T-helper 1 cell treated with Interleukin-12 subunit alpha and Interleukin-12 subunit beta and Interleukin-4 antibody, amounts not matched to agents 30 ng/mL and 1 ng/mL, for 36 hours (primary cell): ENCODE data around the gene ESPNL. TPM values are rescaled to one million over a fixed set of nuclear protein-coding genes. Genes with fewer than 3 reads are reported as not detected.

ENCODE experiments used
- intact Hi-C: fragments of 100-400 bp; cut with micrococcal nuclease; formaldehyde crosslinking; loops from one replicate; pipeline ENCODE4 v1.15.1; 2024
- total RNA-seq: library from RNA; stranded (reverse); gene quantifications from 2 replicates; pipeline ENCODE4 v1.2.3, GENCODE V29; 2022

The ESPNL gene
- total RNA-seq, 1 donor from 2014 or later: 0.15 TPM

DNA sequence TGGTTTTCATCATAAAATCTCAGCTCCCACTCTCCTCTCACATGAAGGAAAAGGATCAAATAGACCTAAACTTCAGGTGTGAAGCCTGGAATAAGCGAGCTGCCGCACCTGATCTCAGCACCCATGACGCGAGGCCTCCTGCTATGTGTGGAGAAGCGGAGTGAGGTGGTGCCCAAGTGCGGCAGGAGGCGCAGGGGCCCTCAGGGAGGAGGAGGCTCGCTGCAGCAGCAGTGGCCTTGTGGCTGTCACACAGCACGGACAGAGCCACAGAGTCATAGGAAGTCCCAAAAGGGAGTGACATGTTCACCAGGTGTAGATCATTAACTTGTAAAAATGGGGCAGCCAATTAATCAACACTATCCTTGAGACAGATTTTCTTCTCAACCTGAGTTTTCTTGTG lies 30.3 kb upstream of the ESPNL start:
- intact Hi-C loops: no loop called here

DNA sequence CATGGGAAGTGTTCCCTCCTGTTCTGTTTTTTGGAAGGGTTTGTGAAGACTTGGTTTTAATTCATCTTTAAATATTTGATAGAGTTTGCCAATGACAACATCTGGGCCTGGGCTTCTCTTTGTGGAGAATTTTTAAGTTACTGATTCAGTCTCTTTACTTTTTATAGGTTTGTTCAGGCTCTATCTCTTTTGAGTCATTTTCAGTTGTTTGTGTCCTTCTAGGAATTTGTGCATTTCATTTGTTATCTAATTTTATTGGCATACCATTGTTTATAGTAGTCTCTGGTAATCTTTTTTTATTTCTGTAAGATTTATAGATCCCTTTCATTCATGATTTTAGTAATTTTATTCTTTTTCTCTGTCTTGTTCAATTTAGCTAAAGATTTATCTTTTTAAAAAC lies 24.7 kb upstream of the ESPNL start:
- intact Hi-C loops: no loop called here

DNA sequence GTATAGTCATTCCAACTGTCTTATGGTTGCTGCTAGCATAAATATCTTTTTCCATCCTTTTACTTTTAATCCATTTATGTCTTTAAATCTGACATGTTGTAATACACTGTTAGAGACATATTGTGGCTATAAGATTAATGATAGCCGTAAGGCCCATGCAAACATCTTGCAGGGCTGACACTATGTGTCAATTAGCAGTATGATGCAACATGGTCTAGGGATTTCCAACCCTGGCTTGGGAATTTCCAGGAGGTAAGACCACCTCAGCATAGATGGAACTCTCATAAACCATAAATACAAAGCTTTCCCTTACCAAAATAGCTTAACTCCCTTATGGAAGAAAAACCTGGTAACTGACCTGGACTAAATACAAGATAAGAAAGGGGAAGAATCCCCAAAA lies 22.8 kb upstream of the ESPNL start:
- intact Hi-C loops: no loop called here

DNA sequence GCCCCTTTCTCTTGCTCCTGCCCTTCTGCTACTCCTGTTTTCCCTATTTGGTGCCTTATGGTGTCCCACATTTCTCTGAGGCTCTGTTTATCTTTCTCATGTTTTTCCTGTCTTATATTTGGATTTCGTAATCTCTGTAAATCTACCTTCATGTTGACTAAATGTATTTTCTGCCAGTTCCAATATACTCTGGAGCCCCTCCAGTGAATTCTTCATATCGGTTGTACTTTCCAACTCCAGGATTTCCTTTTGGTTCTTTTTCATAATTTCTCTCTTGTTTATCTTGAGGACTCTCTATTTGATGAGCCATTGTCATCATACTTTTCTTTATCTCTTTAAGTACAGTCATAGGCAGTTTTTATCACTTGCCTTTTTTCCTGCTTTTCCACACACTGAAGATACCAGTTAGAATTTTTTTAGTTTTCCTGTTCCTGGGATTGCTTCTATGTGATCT lies 20.2 kb upstream of the ESPNL start:
- intact Hi-C loops: no loop called here

DNA sequence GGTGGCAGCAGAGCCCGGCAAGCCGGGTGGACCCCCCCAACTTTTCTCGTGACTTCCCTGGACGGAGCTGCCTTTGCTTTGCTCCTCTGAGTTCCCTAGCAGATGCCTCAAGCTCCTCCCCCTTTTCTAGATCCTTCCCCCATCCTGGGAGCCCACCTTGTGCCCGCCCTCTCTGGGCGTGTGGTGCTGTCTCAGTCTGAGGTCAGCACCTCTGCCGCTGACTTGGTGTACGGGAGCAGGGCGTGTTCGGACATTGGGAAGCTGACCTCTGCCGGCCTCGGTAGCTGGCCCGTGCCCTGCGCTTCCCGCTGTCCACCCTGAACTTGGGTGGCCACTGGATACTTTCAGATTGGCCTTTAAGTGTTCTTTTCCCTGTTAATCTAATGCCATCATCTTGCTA lies 19.6 kb upstream of the ESPNL start:
- intact Hi-C loops: no loop called here

DNA sequence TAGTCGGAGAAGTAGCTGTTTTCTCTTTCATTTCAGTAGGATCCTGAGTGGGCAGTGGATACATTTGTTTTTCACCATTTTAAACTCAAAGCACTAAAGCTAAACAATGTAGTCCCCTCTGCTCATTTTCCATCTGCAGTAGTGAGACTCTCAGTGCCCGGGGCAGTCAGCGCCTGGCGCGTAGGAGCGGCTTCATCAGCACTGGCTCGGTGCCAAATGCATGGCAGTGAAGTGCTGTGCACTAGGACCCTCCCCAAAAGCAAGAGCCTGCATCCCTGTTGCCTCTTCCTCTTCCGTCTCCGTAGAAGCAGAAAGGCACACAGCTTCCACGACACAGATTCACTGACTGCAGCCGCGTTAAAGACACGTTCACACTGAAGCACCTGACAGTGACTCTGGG lies 19.0 kb upstream of the ESPNL start:
- intact Hi-C loops: no loop called here

DNA sequence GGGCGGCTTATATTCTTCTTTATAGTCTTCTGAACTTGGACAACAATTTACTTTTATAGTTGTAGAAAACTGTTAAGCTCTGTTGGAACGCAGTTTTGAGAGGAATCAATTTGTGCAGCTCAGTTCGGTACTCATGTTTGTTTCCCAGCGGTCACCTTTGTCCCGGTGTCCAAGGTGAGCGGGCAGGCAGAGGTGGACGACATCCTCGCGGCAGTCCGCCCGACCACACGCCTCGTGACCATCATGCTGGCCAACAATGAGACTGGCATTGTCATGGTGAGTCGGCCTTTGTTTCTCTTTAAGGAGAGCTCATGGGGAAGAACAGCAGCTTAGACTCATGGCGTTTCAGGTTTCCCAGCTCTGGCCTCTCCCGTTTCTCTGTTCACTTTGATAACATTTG lies 18.6 kb upstream of the ESPNL start:
- intact Hi-C loops: no loop called here

DNA sequence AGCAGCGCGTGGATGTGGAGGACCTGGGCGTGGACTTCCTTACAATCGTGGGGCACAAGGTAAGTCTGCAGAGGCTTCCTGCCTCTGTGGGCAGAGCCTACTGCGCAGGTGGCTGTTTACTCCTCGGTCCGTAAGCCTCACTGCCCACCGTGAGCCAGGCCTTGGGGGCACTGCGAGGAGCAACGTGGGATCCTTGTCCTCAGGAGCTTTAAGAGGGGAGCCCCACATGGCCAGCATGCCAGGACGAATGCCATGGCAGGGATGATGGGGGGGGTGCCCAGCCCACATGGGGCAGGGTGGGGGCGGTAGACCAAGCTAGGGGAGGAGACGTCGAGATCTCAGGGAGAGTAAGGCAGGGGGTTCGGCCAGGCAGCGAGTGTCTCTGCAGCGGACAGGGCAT lies 18.0 kb upstream of the ESPNL start:
- intact Hi-C loops: no loop called here

DNA sequence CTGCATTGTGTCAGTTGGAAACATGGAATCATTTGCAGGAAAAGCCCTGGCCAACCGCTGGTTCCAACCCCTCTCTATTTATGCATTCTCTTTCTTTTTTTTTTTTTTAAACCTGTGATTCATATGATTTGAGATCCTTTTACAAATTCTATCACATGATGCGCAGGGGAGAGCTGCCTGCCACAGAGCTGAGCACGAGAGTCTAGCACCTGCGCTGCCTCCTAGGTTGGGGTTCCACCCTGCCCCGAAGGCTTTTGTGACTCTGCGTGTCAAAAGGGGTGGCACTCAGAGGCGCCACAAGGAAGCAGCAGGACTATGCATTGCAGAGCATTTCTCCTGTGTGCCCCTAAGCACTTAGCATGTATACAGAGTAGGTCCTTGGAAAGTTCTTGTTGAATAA lies 17.3 kb upstream of the ESPNL start:
- intact Hi-C loops: no loop called here

DNA sequence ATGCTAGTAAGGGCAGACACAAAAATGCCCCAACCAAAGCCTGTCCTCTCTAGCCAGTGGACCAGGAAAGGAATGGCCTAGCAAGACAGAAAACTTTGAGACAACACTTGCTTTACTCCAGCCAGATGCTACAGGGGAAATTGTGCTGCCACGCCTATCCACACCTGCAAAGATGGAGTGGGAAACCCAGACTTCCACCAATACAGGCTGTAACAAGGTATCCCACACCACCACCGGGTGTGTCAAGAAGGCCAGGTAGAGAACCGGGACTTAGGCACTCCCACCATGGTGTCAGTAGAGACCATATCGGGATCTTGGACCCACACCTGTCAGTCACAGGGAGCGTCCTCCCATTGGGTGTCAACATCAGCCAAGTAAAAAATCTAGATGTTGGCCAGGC lies 16.2 kb upstream of the ESPNL start:
- intact Hi-C loops: no loop called here

DNA sequence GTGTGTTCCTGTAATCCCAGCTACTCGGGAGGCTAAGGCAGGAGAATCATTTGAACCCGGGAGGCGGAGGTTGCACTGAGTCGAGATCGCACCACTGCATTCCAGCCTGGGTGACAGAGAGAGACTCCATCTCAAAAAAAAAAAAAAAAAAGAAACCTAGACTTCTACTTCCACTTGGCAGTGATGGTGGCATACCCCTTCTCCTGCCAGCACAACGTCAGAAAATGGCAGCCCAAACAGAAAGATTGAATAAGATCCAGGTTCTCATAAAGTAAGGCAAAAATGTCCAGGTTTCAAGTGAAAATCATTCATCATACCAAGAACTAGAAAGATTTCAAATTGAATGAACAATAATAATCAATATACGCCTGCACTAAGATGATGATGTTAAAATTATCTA lies 15.4 kb upstream of the ESPNL start:
- intact Hi-C loops: no loop called here

DNA sequence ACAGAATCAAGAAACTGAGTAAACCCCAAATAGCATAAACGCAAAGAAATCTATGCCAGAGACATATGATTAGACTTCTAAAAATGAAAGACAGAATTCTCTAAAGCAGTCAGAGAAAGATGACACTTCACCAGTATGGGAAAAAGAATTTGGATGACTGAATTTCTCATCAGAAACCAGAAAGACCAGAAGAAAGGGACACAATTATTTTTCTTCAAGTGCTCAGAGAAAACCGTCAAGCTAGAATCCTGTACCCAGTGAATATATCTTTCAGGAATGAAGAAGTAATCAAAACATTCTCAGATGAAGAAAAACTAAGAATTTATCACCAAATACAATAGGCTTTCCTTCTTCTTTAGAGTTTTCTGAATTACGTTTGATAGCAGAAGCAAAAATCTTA lies 14.2 kb upstream of the ESPNL start:
- intact Hi-C loops: no loop called here

DNA sequence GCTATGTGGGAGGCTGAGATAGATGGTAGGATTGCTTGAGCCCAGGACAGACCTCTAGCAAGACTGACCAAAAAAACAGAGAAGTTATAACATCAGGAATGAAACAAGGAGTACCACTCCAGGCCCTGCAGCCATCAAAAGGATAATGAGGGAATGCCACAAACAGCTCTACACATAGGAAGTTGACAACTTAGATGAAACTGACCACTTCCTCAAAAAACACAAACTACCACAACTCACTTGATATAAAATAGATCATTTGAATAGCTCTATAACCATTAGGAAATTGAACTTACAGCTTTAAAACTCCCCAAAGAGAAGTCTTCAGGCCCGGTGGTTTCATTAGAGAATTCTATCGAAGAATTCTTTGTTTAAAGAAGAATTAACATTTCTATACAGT lies 12.9 kb upstream of the ESPNL start:
- intact Hi-C loops: no loop called here

DNA sequence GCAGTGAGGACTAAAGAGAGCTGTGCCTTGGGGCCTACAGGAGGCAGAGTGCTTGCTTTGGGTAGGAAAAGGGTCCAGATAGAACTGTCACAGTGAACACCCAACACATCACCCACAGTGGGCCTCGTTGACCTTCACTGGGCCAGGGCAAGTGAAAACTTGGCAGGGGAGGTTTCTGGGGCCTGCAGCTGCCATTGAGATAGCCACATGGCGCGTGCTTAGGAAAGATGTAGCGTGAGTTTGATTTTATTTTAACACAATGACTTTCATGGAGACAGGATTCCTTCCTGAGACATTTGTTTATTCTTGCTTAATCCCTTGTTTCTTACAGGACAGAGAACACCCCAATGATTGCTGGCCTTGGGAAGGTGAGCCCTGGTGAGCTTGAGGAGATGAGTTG lies 9.3 kb upstream of the ESPNL start:
- intact Hi-C loops: no loop called here

DNA sequence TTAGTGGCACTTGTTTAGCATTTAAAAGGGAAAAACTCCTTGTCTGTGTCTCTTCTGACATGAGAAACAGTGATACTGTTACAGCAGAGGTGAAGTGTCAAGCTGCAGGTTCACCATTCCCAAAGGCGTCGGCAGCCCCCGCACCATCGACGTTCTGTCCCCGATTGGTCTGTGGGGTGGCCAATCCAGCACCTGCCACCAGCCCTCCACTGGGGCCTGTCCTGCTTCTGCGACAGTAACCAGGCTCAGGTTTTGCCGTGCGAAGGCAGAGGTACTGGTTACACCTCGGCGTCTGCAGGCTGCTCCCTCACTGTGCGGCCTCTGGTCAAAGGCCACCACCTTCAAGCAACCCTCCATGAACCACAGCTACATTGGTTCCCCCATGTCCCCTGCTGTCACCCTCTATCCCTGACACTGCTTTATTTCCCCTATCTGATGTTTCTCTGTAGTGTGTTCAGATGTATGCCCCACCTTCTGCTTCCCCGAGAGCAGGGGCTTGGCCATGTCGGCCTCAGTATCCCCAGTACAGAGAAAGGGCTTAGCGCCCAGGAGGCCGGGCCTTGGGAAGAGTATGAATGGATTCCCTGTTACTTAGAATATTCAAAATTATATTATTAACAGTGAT lies 8.6 kb upstream of the ESPNL start:
- intact Hi-C loops: no loop called here

DNA sequence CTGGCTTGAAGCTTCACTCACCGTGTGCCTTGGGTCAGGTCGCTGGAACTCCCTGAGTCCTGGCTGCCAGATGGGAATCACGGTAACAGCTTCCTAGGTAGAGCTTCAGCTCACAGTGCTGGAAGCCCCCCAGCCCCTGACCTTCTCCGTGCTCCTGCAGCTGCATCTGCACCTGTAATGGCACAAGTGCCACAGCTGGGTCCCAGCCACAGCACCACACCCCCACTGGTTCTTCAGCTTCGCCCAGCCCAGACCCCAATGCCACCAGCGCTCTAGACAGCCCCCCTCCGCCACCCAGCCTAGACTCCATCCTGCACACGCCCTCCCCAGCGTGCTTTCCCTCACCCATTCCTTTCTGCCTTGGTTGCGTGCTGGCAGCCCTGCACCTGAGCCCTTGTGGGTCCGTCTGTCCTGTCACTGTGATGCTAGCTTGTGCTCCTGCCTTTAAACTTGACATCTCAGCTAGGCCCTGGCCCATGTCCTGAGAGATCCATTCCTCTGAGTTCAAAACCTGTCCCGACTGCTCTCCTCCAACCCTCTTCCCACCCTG lies 7.6 kb upstream of the ESPNL start:
- intact Hi-C loops: no loop called here

DNA sequence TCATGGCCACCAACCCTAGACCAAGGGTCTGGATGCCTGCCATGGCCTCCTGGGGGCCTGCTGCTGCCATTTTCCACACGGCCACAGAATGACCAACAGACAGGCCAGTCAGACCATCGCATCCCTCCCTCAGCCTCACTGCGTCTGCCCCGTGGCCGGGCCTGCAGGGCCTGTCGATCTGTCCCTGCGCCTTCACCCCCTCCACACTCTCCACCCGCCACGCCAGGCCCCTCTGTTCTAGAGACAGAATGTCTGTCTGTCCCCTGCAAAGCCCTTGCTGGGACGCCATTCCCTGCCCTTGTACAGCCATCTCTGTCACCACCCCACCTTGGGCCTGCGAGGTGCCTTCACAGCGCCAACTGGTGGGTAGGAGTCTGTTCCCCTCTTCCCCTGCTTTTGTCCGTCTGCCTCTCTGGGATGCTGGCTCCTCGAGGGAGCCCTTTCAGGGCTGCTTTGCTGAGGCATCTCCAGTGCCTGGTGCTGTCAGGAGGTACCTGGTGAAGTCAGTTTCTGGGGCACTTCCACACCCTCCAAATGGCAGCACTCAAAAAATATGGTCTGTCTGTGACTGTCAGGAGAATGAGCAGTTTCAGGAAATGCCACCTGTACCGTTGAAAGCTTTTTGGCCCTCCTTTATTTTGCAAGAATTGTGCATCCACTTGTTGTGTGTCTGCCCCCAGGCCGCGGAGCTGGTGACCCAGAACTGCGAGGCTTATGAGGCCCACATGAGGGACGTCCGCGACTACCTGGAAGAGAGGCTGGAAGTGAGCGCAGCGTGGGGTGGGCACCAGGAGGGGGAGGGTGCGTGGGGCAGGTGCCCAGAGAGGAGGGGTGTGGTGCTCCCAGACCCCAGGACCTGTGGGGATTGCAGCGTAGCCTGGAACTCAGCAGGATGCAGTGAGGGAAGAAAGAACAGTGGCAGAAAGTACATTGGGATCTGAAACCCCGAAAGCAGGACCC lies 6.7 kb upstream of the ESPNL start:
- intact Hi-C loops: no loop called here

DNA sequence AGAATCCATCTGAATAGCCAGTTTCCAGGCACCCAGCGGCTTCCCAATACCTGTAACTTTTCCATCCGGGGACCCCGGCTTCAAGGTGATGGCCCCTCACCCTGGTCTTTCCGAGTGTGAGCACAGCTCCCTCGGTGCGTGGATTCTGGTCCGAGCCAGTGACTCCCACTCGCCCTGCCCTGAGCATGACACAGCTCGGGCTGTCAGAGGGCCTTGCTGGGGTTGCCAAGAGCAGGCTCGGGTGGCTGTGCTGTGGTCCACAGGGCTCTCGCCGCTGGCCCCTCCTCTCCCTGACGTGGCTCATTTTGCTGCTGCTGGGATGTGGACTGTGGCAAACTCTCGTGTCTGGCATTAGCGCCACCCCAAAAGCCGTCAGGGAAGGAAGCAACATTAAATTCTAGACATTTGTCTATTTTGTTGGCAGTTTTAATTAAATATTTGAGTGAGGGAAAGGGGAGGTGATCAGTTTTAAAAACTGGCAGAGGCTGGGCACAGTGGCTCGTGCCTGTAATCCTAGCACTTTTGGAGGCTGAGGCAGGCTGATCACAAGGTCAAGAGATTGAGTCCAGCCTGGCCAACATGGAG lies 5.6 kb upstream of the ESPNL start:
- intact Hi-C loops: no loop called here

DNA sequence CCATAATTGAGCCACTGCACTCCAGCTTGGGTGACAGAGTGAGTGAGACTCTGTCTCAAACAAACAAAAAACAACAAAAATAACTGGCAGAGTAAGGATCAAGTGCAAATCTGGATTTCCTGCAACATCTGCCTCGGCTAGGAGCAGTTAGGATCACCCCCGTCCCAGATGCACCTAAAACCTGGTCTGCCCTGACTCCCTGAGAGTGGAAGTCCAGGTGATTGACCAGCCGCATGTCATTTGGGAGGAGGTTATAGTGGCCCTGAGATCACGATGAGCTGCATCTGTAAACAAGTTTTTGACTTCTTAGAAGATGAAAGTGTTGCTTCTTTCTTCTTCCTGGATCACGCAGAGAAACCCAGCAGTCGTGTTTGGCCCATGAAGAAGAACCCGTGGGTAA lies 5.0 kb upstream of the ESPNL start:
- intact Hi-C loops: no loop called here

DNA sequence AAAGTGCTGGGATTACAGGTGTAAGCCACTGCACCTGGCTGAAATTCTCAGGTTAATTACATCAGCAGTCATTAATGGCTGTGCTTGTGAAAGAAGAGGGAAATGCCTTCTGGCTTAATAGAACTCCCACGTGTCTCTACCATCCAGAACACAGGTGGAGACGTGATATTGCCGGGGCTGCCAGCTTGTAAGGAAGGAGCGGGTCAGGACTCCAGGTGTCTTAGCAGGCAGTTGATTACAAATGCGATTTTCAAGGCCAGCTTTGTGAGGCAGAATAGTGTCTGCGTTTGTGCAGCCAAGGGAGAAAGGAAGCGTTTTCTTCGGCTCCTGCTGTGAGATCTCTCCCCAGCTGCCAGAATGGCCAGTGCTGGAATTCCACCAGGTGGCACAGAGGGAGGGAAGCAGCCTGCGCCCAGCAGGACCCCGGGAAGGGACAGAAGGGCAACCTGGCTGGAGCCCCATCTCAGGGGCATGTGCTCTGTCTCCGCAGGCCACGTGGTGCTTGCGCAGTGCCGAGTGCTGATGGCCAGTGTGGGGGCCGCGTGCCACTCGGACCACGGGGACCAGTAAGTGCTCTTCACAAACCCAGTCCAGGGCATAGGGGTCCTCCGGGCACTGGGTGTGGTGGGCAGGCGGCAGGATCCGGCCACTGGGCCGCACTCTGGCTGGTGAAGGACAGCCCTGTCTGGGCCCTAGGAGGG lies 3.7 kb upstream of the ESPNL start:
- intact Hi-C loops: no loop called here

DNA sequence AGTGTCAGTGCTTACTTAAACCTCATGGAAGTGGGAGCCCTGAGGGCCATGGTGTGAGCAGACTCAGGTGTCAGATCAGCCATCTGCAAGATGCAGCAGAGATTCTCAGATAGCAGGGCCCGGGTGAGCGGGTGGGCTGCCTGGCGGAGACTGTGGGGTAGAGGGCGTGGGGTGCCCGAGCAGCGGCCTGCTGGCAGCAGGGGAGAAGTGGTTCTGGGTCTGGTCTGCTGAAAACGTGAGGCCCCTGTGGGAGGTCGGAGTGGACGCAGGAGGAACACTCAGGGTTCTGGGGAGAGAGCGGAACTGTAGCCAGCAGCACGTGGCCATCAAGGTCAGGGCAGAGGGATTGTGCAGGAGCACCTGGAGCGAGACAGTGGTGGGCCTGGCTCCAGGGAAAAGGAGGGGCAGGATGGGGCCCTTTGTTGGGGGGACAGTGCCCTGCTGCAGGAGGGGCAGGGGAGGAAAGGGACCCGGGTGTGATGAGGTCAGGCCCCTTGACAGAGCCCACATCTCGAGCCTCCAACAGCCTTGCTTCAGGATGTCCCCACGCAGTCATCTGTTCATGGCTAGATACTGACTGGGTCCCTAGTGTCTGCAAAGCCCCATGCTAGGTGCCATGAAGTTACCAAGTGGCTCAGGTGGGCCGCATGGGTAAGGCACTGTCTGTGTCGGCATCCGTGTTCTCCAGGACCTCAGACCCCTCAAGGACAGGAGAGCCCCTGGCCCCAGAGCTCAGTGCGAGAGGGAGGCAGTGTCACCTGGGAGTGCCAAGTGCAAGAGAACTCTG lies 2.7 kb upstream of the ESPNL start:
- intact Hi-C loops: no loop called here
